ENCODE measurements around the gene MAP4K3.

Gene MAP4K3

GRCh38 chr2:39359453-39360038 is 77.5 kb downstream of the MAP4K3 start:
- TF ChIP-seq CTCF (IDR thresholded peaks at IDR 0.05): no peak
- Mint-ChIP-seq H3K27ac (no peak overlapping the region), H3K36me3 (ENCODE audit: low read depth) (peaks cover 81% of the 10 kb centered on the region), H3K4me1 (no peaks in the 10 kb centered on the region), H3K27me3 (ENCODE audit: low read depth, poor library complexity) (peaks cover 3% of the 10 kb centered on the region), H3K4me3 (no peak overlapping the region), H3K9me3 (peaks cover 62% of the 10 kb centered on the region)
- no peak for DNase-seq

DNA sequence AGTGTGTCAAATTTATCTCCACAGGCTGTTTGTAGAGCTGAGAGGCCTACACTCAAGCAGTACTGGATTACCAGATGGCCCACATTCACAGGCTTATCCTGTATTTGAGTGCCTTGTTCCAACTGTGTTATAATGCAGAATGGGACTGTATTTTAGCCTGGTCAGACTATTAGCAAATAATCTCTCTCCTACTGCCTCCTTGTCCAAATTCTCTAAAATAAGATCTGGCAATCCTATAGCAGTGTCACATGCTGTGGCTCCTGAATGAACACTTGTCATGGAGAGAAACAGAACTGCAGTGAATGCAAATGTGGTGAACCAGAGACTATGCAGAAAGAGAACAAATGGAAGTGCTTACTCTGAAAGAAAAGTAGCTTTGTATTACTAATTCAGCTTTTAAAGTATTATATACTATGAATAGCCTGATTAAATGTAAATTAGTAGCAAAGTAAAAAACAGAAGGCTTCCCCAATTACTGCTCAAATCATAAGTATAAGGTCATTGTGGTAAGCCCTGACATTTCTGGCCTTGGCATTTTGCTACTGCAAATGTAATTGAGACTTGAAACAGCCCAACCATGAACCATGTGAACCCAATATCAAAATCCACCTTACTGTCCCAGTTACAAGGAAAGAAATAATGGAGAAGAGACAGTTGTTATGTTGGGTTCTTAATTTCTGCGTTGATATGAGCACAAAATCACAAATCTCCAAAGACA is 80.0 kb downstream of the MAP4K3 start:
- TF ChIP-seq CTCF (IDR thresholded peaks at IDR 0.05): no peak
- no peaks in the 10 kb centered on the region for H3K27me3 Mint-ChIP-seq (ENCODE audit: low read depth, poor library complexity)
- no peak for DNase-seq
- H3K9me3 Mint-ChIP-seq: peaks cover 38% of the 10 kb centered on the region
- no peak overlapping the region for H3K4me3 Mint-ChIP-seq
- peaks cover 64% of the 10 kb centered on the region for H3K36me3 Mint-ChIP-seq (ENCODE audit: low read depth)
- peak overlapping the region; percentile 16 for H3K27ac Mint-ChIP-seq
- no peaks in the 10 kb centered on the region for H3K4me1 Mint-ChIP-seq

DNA sequence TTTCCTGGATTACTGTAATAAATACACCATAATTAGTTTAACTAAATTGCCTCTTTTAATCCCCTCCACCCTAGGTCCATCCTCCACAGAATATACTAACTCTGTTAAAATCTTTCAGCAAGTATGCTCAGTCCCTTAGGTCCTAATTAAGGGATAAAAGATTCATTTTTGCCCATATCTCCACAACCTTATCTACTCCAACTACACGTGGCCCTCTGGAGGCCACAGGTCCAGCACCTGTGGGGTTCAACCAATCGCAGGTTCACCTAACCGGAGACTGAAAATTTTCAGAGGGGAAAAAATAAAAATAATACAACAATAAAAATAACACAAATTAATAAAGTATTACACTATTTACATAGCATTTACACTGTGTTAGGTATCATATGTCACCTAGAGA is 86.4 kb downstream of the MAP4K3 start:
- no peaks in the 10 kb centered on the region for H3K9me3 Mint-ChIP-seq
- no peaks in the 10 kb centered on the region for H3K4me1 Mint-ChIP-seq
- no peaks in the 10 kb centered on the region for H3K27me3 Mint-ChIP-seq (ENCODE audit: low read depth, poor library complexity)
- no peak overlapping the region for H3K4me3 Mint-ChIP-seq
- peaks cover 21% of the 10 kb centered on the region for H3K36me3 Mint-ChIP-seq (ENCODE audit: low read depth)
- no peak overlapping the region for H3K27ac Mint-ChIP-seq
- no peak for DNase-seq
- no peak for TF ChIP-seq CTCF (IDR thresholded peaks at IDR 0.05)

GRCh38 chr2:39338502-39338901 is 98.6 kb downstream of the MAP4K3 start:
- no peak for TF ChIP-seq CTCF (IDR thresholded peaks at IDR 0.05)
- no peak overlapping the region for H3K4me3 Mint-ChIP-seq
- no peaks in the 10 kb centered on the region for H3K9me3 Mint-ChIP-seq
- DNase-seq: no peak
- H3K27ac Mint-ChIP-seq: peak overlapping the region; percentile 67
- peaks cover 29% of the 10 kb centered on the region for H3K36me3 Mint-ChIP-seq (ENCODE audit: low read depth)
- peaks cover 3% of the 10 kb centered on the region for H3K27me3 Mint-ChIP-seq (ENCODE audit: low read depth, poor library complexity)
- peaks cover 4% of the 10 kb centered on the region for H3K4me1 Mint-ChIP-seq

- H3K9me3 Mint-ChIP-seq: no peaks in the 10 kb centered on the region
- H3K27me3 Mint-ChIP-seq (ENCODE audit: low read depth, poor library complexity): peaks cover 3% of the 10 kb centered on the region
- no peak overlapping the region for H3K4me3 Mint-ChIP-seq
- H3K4me1 Mint-ChIP-seq: peaks cover 4% of the 10 kb centered on the region
- TF ChIP-seq CTCF (IDR thresholded peaks at IDR 0.05): no peak
- DNase-seq: no peak
- H3K36me3 Mint-ChIP-seq (ENCODE audit: low read depth): peaks cover 15% of the 10 kb centered on the region
- H3K27ac Mint-ChIP-seq: no peak overlapping the region
Observed at GRCh38 chr2:39335930-39336329, 101.2 kb downstream of the MAP4K3 start.

DNA sequence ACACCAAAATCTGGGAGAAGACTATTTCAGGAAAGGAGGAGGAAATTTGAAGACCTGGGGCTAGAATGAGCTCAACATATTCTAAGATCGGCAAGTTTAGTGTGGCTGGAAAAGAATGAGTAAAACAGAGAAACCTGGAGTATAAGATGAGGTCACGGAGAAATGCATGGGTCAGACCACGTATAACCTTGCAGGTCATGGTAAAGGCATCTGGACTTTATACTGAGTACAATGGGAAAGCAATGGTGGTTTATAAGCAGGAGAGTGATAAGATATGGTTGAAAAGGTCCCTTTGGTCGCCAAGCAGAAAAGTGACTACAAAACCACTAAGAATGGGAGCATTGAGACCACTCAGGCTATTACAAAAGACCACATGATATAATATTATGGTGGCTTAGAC is 102.1 kb downstream of the MAP4K3 start:
- H3K4me1 Mint-ChIP-seq: peaks cover 4% of the 10 kb centered on the region

More for the DNA sequence above, 102.1 kb downstream of the MAP4K3 start:
- H3K4me3 Mint-ChIP-seq: no peak overlapping the region
- peak overlapping the region; percentile 27 for H3K27ac Mint-ChIP-seq
- no peak for DNase-seq
- TF ChIP-seq CTCF (IDR thresholded peaks at IDR 0.05): no peak
- H3K9me3 Mint-ChIP-seq: no peaks in the 10 kb centered on the region
- peaks cover 14% of the 10 kb centered on the region for H3K36me3 Mint-ChIP-seq (ENCODE audit: low read depth)
- H3K27me3 Mint-ChIP-seq (ENCODE audit: low read depth, poor library complexity): peaks cover 3% of the 10 kb centered on the region
